Epithelial cell of esophagus (primary cell): Measurements from ENCODE around the gene CD82.
"Not testable (repeated sequence)": the region's sequence is repeated elsewhere in the genome, so short reads cannot be mapped to it uniquely, and the experiment has no call there.

Experiments
- DNase-seq: peaks from one replicate; pipeline ENCODE4 v3.0.0; 2010; ENCODE audit warnings: low read depth
- H3K4me3 ChIP-seq: 2 replicates; pipeline ENCODE4 v1.5.1; 2011; ENCODE audit warnings: mild to moderate bottlenecking, low read length, control low read depth
- TF ChIP-seq, protein P1 (sequence below): IDR thresholded peaks from 2 replicates; pipeline ENCODE4 v1.5.1; 2011; ENCODE audit warnings: low read depth, mild to moderate bottlenecking, low read length, control low read depth, inconsistent platforms; ENCODE audit not compliant: insufficient read depth; ENCODE audit errors: missing control alignments

The CD82 gene

DNA sequence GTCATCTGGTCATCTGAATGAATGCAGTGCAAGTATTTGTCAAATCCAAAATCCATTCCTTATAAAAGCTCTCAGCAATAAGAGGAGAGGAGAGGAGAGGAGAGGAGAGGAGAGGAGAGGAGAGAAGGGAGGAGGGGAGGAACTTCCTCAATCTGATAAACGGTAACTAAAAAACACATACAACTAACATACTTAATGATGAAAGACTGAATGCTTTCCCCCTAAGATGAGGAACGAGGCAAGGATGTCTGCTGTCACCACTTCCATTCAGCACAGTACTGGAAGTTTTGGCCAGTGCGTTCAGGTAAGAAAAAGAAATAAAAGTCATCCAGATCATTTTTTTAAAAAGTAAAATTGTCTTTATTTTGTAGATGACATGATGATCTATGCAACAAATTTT is 80.4 kb downstream of the CD82 start:
- H3K4me3 ChIP-seq, result no peak overlapping the region
- TF ChIP-seq, protein P1, sequence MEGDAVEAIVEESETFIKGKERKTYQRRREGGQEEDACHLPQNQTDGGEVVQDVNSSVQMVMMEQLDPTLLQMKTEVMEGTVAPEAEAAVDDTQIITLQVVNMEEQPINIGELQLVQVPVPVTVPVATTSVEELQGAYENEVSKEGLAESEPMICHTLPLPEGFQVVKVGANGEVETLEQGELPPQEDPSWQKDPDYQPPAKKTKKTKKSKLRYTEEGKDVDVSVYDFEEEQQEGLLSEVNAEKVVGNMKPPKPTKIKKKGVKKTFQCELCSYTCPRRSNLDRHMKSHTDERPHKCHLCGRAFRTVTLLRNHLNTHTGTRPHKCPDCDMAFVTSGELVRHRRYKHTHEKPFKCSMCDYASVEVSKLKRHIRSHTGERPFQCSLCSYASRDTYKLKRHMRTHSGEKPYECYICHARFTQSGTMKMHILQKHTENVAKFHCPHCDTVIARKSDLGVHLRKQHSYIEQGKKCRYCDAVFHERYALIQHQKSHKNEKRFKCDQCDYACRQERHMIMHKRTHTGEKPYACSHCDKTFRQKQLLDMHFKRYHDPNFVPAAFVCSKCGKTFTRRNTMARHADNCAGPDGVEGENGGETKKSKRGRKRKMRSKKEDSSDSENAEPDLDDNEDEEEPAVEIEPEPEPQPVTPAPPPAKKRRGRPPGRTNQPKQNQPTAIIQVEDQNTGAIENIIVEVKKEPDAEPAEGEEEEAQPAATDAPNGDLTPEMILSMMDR, result no peak
- DNase-seq, result no peak

- not testable (repeated sequence) for H3K4me3 ChIP-seq, DNase-seq
Measured at GRCh38 chr11:44647255-44647955, 81.9 kb downstream of the CD82 start.

DNA sequence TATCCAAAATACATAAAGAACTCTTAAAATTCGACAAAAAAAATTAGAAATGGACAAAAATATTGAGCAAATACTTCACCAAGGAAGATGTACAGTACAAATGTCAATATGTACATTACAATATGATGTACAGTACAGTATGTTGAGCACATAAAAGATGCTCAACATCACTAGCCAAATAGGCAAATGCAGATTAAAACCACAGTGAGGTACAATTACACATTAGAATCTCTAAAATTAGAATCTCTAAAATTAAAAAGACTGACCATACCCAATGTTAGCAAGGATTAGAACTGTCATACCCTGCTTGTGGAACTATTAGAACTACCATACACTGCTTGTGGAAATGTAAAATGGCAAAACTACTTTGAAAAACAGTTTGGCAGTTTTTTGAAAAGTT is 82.6 kb downstream of the CD82 start:
- DNase-seq, result no peak
- TF ChIP-seq, protein P1, result no peak
- H3K4me3 ChIP-seq, result no peak overlapping the region

DNA sequence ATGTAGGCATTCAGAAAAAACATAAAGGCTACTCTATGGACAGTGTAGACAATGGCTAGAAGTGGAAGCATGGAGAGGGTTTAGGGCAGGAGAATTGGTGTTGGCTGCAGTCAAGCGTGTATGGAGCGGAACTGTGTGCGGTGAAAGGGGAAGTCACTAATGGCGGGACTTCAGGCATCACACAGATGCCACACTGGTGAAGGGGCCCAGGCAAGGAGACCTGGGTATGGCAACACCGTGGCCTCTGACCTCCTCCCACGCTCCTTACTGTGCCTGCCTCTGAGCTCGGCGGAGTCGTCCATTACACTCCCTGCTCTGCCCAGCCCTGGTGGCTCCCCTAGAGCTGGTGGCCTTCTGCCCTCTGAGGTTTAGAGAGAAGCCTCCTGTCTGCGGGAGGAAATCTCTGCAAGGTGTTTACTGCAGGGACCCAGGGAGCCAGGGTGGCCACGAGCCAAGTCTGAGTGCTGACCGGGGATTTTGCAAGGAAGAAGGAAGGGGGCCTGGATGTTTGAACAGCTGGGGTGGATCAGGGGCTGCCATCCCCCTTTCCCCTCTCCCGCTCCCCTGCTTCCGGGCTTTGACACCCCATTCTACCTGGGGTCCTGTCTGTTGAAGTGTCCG is 86.2 kb downstream of the CD82 start:
- no peak for DNase-seq
- H3K4me3 ChIP-seq, result no peak overlapping the region
- TF ChIP-seq, protein P1, result no peak

DNA sequence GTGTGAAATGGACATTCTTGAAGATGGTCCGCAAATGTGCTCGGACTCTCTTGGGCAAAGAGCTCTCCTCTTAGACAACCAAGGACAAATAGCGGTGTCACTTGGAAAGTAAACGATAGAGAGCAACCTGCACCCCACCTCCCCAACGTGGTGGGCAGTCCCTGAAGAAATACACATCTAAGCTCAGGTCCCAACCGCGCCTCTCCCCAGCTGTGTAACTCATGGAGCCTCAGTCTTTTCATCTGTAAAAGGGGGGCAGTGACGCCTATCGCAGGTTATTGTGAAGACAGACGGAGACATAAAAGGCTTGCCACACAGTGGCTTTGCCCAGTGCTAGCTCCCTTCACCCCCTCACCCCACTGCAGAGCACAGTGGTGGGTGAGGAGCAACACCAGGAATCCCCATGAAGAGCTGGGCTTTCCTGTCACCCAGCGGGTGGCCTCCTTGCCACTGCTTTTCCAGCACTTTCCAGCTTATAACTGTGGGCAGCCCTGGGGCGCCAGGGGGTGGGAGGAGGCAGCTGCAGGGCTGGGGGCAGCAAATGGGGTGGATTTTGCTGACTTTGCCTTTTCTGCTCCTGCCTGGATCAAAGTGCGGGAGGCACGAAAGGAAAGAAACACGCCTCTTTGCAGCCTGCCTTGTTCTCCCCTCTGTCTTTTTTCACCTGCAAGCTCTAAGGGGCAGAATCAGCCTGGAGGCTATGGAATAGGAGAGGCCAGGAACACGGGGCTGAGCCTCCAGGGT is 87.6 kb downstream of the CD82 start:
- H3K4me3 ChIP-seq, result no peak overlapping the region
- no peak for DNase-seq
- TF ChIP-seq, protein P1, result no peak

DNA sequence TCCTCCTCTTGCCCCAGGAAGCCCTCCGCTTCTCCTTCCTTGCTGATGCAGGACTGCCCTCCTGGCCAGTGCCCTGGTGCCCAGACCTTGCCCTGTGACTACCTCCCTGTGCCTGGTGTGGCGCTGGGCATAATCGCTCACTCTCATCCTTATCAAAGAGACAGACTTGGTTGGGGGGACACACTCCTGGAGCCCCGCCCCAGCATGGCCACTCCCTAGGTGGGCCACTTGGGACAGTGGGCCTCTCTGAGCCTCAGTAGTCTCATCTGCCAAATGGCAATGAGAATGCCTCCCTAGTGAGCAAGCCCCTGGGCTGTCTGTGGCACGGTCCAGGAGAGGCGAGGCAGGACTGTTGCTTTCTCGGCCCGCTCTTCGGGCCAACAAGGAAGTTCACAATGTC is 88.6 kb downstream of the CD82 start:
- H3K4me3 ChIP-seq, result no peak overlapping the region
- TF ChIP-seq, protein P1, result no peak
- DNase-seq, result no peak

- DNase-seq, result no peak
- TF ChIP-seq, protein P1, result no peak
- H3K4me3 ChIP-seq, result no peak overlapping the region
Measured at GRCh38 chr11:44654596-44654995, 89.1 kb downstream of the CD82 start.
